ENCODE data around the gene DIS3. TPM values are rescaled to one million over a fixed set of nuclear protein-coding genes. Genes with fewer than 3 reads are reported as not detected.
"Not testable (repeated sequence)": the region's sequence is repeated elsewhere in the genome, so short reads cannot be mapped to it uniquely, and the experiment has no call there.

DIS3 gene
- polyA plus RNA-seq, 12 donors, result 9.5 to 30.4 (median 21.1) TPM; not detected in 1

- no peak for DNase-seq
These were observed 30.5 kb downstream of the DIS3 start for GRCh38 chr13:72751220-72751619.

- DNase-seq, result no peak
These were observed 36.4 kb downstream of the DIS3 start for GRCh38 chr13:72745260-72745659.

DNA sequence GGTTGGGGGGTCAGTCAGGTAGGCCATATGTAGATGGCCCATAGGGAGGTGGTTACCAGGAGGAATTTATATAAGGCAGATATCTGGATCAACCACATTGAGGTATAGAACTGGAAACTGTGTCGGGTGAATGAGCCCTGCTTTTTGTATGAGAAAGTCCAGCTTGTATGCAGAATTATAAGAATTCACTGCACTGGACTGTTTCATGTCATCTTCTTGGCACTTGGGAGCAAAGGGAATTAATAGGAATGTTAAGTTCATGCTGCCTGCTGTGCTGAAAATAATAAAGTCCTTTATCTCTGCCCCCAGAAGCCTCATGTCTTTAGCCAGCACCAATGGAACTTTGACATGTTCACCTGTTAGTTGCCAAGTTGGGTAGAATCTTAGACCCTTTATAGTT lies 41.7 kb downstream of the DIS3 start:
- no peak for DNase-seq

DNA sequence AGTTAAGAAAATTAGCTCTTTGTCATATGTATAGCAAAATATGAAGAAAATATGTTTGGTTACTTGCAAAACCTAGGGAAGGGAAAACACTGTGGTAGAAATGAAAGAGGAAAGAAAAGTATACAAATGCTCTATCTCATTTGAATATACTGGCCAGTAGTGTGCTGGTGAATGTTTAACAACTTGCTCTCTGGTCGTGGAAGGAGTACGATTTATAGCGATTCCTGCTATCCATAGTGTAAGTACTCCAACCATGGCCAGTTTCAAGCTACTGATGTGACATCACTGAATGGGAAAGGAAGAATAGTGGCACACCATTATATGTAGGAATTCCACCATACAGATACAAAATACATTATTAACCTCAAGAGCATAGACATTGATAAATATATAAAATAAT lies 44.7 kb downstream of the DIS3 start:
- DNase-seq, result no peak

DNA sequence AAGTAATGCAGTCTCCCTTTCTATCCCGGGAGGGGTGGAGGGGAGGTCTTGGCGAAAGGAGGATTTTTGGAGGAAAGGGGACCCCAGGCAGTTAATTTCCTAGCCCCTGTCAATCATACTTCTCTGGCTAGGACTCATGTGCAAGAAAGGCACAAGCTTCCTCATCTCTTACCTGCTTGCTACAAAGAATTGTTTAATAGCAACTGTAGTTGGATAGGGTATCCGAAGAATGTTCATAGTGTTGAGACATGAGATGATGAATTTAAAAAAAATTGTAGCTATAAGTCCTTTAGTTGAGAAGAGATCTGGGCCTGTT lies 53.5 kb downstream of the DIS3 start:
- no peak for DNase-seq

DNA sequence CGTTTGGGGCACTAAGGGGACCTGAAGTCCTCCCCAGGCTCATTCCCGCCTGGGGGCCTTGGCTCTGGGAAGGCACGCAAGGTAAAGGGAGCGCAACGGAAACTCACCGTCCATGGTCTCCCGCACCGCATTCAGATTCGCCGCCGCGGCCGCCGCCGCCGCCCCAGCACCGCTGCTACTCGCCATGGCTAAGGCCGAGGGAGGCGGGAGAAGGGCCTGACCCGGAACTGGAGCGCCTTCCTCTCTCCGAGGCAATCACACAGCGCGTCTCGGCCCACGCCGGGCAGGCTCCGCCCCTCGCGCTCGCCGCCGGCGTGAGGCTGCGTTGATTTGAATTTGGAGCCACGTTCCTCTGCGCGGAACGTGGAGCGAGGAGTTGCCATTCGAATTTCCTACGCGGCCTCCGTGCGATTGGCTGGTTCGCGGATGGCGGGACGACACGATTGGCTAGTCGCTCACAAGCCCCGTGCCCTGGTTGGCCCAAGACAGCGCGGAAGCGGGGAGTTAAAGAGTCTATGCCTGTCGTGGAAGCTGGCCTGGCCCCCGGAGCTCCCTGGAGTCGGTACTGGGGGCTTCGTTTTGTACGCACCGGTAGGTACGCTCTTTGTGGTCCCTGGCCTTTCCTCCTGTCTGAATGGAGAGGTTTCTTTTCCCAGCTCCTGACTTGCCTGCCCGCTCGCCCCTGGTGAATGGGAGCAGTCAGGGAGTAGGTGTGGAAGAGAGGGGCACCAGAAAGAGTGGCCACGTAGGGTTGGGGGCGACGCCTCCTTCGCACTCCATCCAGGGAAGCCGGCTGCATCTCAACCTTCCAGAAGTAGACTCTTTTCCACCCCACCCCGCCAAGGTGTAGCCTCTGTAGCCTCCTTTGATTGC lies 54.0 kb downstream of the DIS3 start, which contains the start of the genes BORA and MZT1:
BORA (plus strand) TSS at position 507 of the 873 bp plus-strand sequence. CDS start 1,018 bp downstream, outside the sequence.
MZT1 (minus strand) TSS at position 213 of the 873 bp plus-strand sequence; CDS start at position 186, 27 bp downstream.
- peak; percentile 98 for DNase-seq

GRCh38 chr13:72726726-72727416 lies 54.8 kb downstream of the DIS3 start:
- DNase-seq, result no peak

GRCh38 chr13:72726185-72726584 lies 55.5 kb downstream of the DIS3 start:
- not testable (repeated sequence) for DNase-seq

DNA sequence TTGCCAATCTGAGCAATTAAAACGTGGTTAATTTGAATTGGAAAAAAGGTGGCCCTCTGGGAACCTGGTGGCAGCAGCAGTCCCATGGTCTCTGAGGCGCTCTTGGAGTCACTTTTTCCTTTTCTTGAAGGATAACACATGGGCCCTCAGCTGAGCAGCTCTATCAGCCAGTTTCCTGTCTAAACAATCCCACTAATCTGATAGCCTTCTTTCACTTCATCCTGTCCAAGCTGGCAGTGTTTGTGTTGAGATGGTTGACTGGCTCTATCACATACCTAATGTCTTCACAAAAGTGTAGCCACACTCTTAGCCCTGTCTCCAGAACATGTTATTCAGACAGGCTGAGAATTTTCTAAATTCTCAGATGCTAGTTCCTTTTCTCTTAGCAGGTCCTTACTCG lies 64.9 kb downstream of the DIS3 start:
- DNase-seq, result no peak

Other genes starting within 250 kb of the DIS3 start
- gene MZT1, start 54.3 kb downstream of the DIS3 start, polyA plus RNA-seq (ENCODE audit: insufficient read length in 12 of 12), result 10 to 100 TPM in 11 of 12 donors, not detected in 1; 11.2 to 36.6 (median 29.8) TPM
- 1 to 10 TPM in 11 of 12 donors, not detected in 1; 2.9 to 6.8 (median 4.8) TPM for gene BORA, start 54.0 kb downstream of the DIS3 start, polyA plus RNA-seq (ENCODE audit: insufficient read length in 12 of 12)
- 10 to 100 TPM in 11 of 12 donors, not detected in 1; 22.6 to 37.3 (median 25.7) TPM for gene PIBF1, start 233 bp upstream of the DIS3 start, polyA plus RNA-seq (ENCODE audit: insufficient read length in 12 of 12)

Data from muscle of arm (tissue), 12 donors.